HepG2 (cell line): ENCODE data around the gene ADAMTS20.

Source experiments
- ZNF776 ChIP-seq: sonication (generic); formaldehyde crosslinking; IDR thresholded peaks from 2 replicates; pipeline ENCODE4 v1.4.0; 2020; ENCODE audit warnings: mild to moderate bottlenecking, missing genetic modification reagents
- TF ChIP-seq, protein P1 (sequence below): IDR thresholded peaks from 2 replicates; pipeline ENCODE4 v1.6.1; 2012; ENCODE audit warnings: inconsistent platforms

DNA sequence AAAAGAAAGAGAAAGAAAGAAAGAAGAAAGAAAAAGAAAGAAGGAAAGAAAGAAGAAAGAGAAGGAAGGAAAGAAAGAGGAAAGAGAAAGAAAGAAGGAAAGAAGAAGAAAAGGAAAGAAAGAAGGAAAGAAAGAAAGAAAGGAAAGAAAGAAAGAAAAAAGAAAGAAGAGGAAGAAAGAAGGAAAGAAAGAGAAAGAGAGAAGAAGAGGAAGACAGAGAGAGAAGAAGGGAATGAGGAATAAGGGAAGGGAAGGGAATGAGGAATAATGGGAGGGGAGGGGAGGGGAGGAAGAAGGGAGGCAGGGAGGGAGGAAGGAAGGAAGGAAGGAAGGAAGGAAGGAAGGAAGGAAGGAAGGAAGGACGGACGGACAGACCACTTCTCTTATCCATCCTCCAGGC lies 246.9 kb downstream of the ADAMTS20 start:
- TF ChIP-seq ZNF776, result no peak
- TF ChIP-seq, protein P1, sequence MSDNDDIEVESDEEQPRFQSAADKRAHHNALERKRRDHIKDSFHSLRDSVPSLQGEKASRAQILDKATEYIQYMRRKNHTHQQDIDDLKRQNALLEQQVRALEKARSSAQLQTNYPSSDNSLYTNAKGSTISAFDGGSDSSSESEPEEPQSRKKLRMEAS, result no peak
